ENCODE measurements around the gene COL4A1. TPM values are rescaled to one million over a fixed set of nuclear protein-coding genes. Genes with fewer than 3 reads are reported as not detected.

Gene COL4A1
- total RNA-seq, 2 donors from 2014 or later = 27.0 to 97.0 TPM

GRCh38 chr13:110227864-110228643, 78.9 kb downstream of the COL4A1 start:
- no peak for DNase-seq
- H3K9me3 ChIP-seq = no peaks in the 10 kb centered on the region
- H3K9ac ChIP-seq (ENCODE audit: low read depth in 2 of 2, low read length in 2 of 2) = no peak overlapping the region
- intact Hi-C loops (cut with DNase I) = no loop called here
- H3K27ac ChIP-seq = no peak overlapping the region
- TF ChIP-seq CTCF (IDR thresholded peaks at IDR 0.05) = no peak
- H3K27me3 ChIP-seq = no peaks in the 10 kb centered on the region
- no peaks in the 10 kb centered on the region for H3K36me3 ChIP-seq
- H3K4me3 ChIP-seq = no peak overlapping the region
- no peaks in the 10 kb centered on the region for H3K4me1 ChIP-seq

GRCh38 chr13:110227416-110227815, 79.5 kb downstream of the COL4A1 start:
- Histone ChIP-seq H3K27me3 (no peaks in the 10 kb centered on the region), H3K4me1 (no peaks in the 10 kb centered on the region), H3K36me3 (no peaks in the 10 kb centered on the region), H3K9me3 (no peaks in the 10 kb centered on the region), H3K4me3 (no peak overlapping the region), H3K27ac (no peak overlapping the region), H3K9ac (ENCODE audit: low read depth in 2 of 2, low read length in 2 of 2) (no peak overlapping the region)
- no peak for DNase-seq
- TF ChIP-seq CTCF (IDR thresholded peaks at IDR 0.05) = no peak
- intact Hi-C loops (cut with DNase I) = no loop called here

- H3K4me3 ChIP-seq = no peak overlapping the region
- no peak for DNase-seq
- H3K9me3 ChIP-seq = no peaks in the 10 kb centered on the region
- TF ChIP-seq CTCF (IDR thresholded peaks at IDR 0.05) = no peak
- H3K27me3 ChIP-seq = no peaks in the 10 kb centered on the region
- H3K4me1 ChIP-seq = no peaks in the 10 kb centered on the region
- no peaks in the 10 kb centered on the region for H3K36me3 ChIP-seq
- no peak overlapping the region for H3K9ac ChIP-seq (ENCODE audit: low read depth in 2 of 2, low read length in 2 of 2)
- H3K27ac ChIP-seq = no peak overlapping the region
- intact Hi-C loops (cut with DNase I) = no loop called here
These were observed 81.1 kb downstream of the COL4A1 start for GRCh38 chr13:110225609-110226574.

- TF ChIP-seq CTCF (IDR thresholded peaks at IDR 0.05) = no peak
- DNase-seq = no peak
- no peak overlapping the region for H3K9ac ChIP-seq (ENCODE audit: low read depth in 2 of 2, low read length in 2 of 2)
- intact Hi-C loops (cut with DNase I) = no loop called here
- no peaks in the 10 kb centered on the region for H3K27me3 ChIP-seq
- H3K27ac ChIP-seq = no peak overlapping the region
- no peaks in the 10 kb centered on the region for H3K9me3 ChIP-seq
- no peaks in the 10 kb centered on the region for H3K4me1 ChIP-seq
- H3K36me3 ChIP-seq = no peaks in the 10 kb centered on the region
- no peak overlapping the region for H3K4me3 ChIP-seq
These were observed 82.0 kb downstream of the COL4A1 start for GRCh38 chr13:110225003-110225402.

GRCh38 chr13:110224519-110224918, 82.4 kb downstream of the COL4A1 start:
- no peaks in the 10 kb centered on the region for H3K9me3 ChIP-seq
- DNase-seq = no peak
- no peak overlapping the region for H3K27ac ChIP-seq
- TF ChIP-seq CTCF (IDR thresholded peaks at IDR 0.05) = no peak
- H3K9ac ChIP-seq (ENCODE audit: low read depth in 2 of 2, low read length in 2 of 2) = no peak overlapping the region
- no peaks in the 10 kb centered on the region for H3K36me3 ChIP-seq
- intact Hi-C loops (cut with DNase I) = no loop called here
- no peaks in the 10 kb centered on the region for H3K27me3 ChIP-seq
- H3K4me1 ChIP-seq = no peaks in the 10 kb centered on the region
- H3K4me3 ChIP-seq = no peak overlapping the region

All from colonic mucosa (tissue), 4 donors.